Erythroblast (primary cell): Measurements from ENCODE around the gene CBFA2T2.

Source experiments
- GATA1 ChIP-seq: IDR thresholded peaks from 2 replicates; pipeline ENCODE4 v1.6.1; 2011; ENCODE audit warnings: low read depth, mild to moderate bottlenecking, control low read depth, low read length, moderate library complexity
- POLR2A ChIP-seq: IDR thresholded peaks from 2 replicates; pipeline ENCODE4 v1.6.1; 2011; ENCODE audit warnings: mild to moderate bottlenecking, low read length

- TF ChIP-seq POLR2A (no peak), GATA1 (no peak)
These were observed 140.1 kb downstream of the CBFA2T2 start for GRCh38 chr20:33629979-33630378.
